ENCODE results near the gene PIK3R1.

- no peak for TF ChIP-seq POLR2A (IDR thresholded peaks at IDR 0.05; ENCODE audit: low read depth, low read length)
- no peak for TF ChIP-seq POLR2AphosphoS5 (IDR thresholded peaks at IDR 0.05; ENCODE audit: low read depth, low read length)
Measured at GRCh38 chr5:68221488-68221887, 5.9 kb downstream of the PIK3R1 start.

Measured in GM12892 (cell line).